Body of pancreas (tissue), 4 donors: ENCODE data around the gene UCK2.

Experiments used
- CTCF ChIP-seq, 7 experiments: fragments of 450-650 bp in 4 of 7; fragments of 200-600 bp in 3 of 7; sonication (generic) in 3 of 7; IDR thresholded peaks; one replicate each; pipeline ENCODE4 v1.5.1; 2016 to 2019; ENCODE audit warnings: antibody characterized with exemption in 7 of 7
- POLR2A ChIP-seq, 3 donors: fragments of 450-650 bp; IDR thresholded peaks; one replicate each; pipeline ENCODE4 v1.6.1; 2016; ENCODE audit warnings: antibody characterized with exemption in 3 of 3, mild to moderate bottlenecking in 2 of 3

- TF ChIP-seq POLR2A (IDR thresholded peaks at IDR 0.05) (no peak), CTCF (IDR thresholded peaks at IDR 0.05) (no peak)
Observed at GRCh38 chr1:165863346-165863745, 35.9 kb downstream of the UCK2 start.
